Activated naive CD8-positive, alpha-beta T cell treated with anti-CD3 and anti-CD28 coated beads, Interleukin-2, amount 50 U/mL, for 16 hours (primary cell): ENCODE measurements around the gene UMODL1.
"Not testable (repeated sequence)": the region's sequence is repeated elsewhere in the genome, so short reads cannot be mapped to it uniquely, and the experiment has no call there.

Experiments
- DNase-seq: peaks from one replicate; pipeline ENCODE4 v3.0.0-alpha.2; 2020; ENCODE audit warnings: low read depth, low spot score

Gene UMODL1

GRCh38 chr21:42060166-42060565 lies 11.0 kb upstream of the UMODL1 start:
- no peak for DNase-seq

- DNase-seq = no peak
Observed at GRCh38 chr21:42061195-42061985, 9.7 kb upstream of the UMODL1 start.

DNA sequence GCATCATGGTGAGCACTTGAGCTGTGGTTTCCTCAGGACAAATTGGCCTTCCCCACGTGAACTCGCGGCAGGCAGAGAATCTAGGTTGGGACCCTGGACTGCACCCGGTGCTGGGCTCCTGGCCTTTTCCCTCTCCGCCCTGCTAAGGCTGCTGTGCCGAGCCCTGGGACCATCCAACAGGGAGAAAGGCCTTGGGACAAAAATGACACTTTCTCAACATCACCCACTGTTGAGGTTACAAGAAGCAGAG lies 9.2 kb upstream of the UMODL1 start:
- DNase-seq = no peak

DNA sequence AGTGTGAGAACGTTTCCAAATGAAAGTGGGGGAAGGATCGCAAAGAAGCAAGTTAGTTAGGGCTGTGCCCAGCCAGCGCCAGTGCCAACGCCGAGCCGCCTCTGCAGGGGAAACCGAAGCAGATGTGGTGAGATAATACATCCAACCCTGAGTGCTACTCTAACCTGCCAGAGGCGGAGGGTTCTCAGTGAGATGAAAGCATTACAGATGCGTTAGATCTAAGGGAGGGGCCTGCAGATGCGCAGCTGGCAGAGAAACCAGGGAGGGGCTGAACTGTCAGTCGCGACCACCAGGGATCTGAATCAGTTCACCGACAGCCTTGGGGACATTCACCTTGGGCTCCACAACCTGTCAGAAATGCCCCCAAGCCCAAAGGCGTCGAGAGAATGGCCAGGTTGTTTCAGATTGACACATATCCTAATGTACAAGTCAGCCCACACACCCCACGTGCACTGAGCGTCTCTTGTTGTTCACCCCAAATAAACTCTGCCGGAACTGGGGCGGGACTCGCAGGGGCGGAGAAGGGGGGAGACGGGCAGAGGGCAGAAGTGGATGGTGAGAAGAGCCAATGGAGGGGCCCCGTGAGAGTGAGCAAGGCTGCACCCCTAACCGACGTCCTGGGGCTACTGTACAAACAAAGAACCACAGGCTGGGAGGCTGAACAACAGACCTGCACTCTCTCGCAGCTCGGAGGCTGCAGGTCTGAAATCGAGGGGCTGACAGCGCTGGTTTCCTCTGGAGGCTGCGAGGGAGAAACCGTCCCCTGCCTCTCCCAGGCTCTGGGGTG lies 8.7 kb upstream of the UMODL1 start:
- DNase-seq = peak; percentile 27

DNA sequence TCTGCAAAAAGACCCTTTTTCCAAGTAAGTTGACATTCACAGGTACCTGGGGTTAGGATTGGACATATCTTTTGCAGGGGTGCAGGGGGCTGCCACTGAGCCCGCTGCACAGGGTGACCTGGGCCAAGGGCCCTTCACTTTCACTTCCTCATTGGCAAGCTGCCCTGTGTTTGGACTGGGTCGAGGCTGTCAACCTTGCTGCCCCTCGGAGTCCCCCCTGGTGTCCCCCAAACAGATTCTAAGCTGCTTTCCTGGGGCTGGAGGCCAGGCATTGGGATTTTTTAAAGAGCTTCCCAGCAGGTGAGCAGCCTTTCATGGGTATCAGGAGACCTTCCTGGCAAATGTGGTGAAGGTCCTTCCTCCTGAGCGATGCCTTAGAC lies 7.9 kb upstream of the UMODL1 start:
- DNase-seq = no peak

DNA sequence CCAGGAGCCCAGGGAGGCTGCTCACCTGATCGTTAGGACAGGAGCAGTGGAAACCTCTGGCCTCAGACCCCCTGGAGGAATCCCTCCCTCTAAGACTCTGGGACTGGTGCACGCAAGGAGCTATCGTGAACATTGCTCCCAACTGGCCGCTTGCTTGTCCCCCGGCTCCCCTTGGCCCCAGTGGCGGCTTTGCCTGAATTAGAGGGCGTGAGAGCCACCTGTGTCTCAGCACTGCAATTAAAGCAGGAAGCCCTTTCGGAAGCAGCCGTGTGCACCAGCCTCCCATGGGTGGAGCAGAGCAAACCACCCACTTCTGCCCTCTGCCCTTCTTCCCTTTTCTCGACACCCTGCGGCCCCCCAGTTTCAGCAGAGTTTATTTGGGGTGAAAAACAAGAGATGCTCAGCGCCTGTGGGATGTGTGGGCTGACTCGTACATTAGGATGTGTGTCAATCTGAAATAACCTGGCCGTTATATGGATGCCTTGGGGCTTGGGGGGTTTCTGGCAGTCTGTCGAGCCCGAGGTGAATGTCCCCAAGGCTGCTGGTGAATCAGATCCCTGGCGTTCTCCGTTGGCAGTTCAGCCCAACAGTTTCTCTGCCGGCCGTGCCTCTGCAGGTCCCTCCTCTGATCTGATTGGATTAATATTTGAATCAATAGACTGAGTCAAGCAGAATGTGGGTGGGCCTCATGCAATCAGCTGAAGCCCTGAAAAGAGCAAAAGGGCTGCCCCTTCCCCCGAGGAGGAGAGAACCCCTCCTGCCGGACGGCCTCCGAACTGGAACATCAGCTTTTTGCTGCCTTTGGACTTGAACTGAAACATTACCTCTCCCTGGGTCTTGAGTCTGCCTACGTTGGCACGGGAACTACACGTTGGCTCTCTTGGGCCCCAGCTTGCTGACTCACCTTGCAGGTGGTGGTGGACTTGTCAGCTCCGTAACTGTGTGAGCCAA lies 7.3 kb upstream of the UMODL1 start:
- DNase-seq = peak; percentile 31

DNA sequence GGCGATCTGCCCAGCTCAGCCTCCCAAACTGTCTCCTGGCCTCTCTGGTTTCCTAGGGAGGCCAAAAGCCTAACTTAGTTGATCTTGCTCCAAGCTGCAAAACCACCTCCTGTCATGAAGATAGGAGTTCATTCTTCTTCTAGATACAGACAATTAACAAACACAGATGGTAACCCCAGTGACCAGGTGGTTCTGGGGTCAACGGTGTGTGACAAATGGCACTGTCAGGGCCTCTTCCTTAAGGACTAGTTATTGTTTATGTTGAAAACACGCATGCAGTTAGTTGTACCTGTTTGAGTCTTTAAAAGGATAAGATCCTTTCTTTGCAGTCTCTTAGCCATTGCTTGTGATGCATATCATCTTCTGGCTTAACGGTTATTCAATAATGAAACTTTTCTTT lies 4.6 kb upstream of the UMODL1 start:
- DNase-seq = no peak

- DNase-seq = no peak
Observed at GRCh38 chr21:42067531-42068255, 3.4 kb upstream of the UMODL1 start.

DNA sequence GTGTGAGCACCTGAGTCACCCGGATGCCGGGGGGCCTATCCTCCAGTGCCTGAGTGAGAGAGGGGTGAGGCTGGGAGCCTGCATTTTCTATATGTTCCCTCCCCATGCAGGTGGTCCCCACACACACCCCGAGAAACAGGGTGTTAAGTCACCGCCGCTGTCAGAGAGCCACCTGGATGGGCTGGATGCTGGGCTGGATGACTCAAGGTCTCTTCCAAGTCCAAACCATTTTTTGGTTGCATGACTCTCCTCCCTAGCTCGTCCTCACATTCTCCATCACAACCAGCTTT lies 2.9 kb upstream of the UMODL1 start:
- DNase-seq = no peak

- DNase-seq = no peak
Observed at GRCh38 chr21:42068592-42068991, 2.5 kb upstream of the UMODL1 start.

- no peak for DNase-seq
Observed at GRCh38 chr21:42069327-42069726, 1.8 kb upstream of the UMODL1 start.

- no peak for DNase-seq
Observed at GRCh38 chr21:42069843-42070242, 1.3 kb upstream of the UMODL1 start.

- no peak for DNase-seq
Observed at GRCh38 chr21:42073145-42074099, 2.3 kb downstream of the UMODL1 start.

- no peak for DNase-seq
Observed at GRCh38 chr21:42075686-42076471, 4.8 kb downstream of the UMODL1 start.

GRCh38 chr21:42077685-42078238 lies 6.6 kb downstream of the UMODL1 start:
- not testable (repeated sequence) for DNase-seq

DNA sequence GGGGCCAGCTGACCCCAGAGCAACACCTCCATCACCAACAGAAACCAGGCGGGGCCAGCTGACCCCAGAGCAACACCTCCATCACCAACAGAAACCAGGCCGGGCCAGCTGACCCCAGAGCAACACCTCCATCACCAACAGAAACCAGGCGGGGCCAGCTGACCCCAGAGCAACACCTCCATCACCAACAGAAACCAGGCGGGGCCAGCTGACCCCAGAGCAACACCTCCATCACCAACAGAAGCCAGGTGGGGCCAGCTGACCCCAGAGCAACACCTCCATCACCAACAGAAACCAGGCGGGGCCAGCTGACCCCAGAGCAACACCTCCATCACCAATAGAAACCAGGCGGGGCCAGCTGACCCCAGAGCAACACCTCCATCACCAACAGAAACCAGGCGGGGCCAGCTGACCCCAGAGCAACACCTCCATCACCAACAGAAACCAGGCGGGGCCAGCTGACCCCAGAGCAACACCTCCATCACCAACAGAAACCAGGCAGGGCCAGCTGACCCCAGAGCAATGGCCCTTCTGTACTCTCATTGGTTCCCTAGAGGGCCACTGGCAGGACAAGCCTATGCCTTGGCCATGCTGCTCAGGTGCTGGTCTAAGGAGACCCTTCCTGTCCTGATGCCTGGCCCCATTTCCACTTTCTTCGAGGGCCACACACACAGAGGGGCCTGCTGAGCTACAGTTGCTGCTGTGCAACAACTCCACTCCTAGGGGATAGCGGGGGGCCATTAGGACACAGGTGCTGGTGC lies 7.3 kb downstream of the UMODL1 start:
- not testable (repeated sequence) for DNase-seq

GRCh38 chr21:42079008-42079938 lies 8.2 kb downstream of the UMODL1 start:
- no peak for DNase-seq
